BLaER1 treated with 17β-estradiol and CSF1 and Interleukin-3, amounts not matched to agents 10 nM and 100 nM (cell line): ENCODE results near the gene G0S2.

ENCODE experiments used
- H3K27ac ChIP-seq, 11 experiments: shearing (Covaris generic); formaldehyde crosslinking; 2 replicates each; pipeline ENCODE4 v1.8.1; 2022
- H3K27me3 ChIP-seq, 11 experiments: shearing (Covaris generic); formaldehyde crosslinking; 2 replicates each; pipeline ENCODE4 v1.8.1; 2022
- H3K36me3 ChIP-seq, 11 experiments: shearing (Covaris generic); formaldehyde crosslinking; 2 replicates each; pipeline ENCODE4 v1.8.1; 2022
- H3K4me1 ChIP-seq, 10 experiments: shearing (Covaris generic); formaldehyde crosslinking; 2 replicates each; pipeline ENCODE4 v1.8.1; 2022
- H3K4me2 ChIP-seq, 11 experiments: shearing (Covaris generic); formaldehyde crosslinking; 2 replicates each; pipeline ENCODE4 v1.8.1; 2022
- H3K4me3 ChIP-seq, 10 experiments: shearing (Covaris generic); formaldehyde crosslinking; 2 replicates each; pipeline ENCODE4 v1.8.1; 2022
- H3K9ac ChIP-seq, 11 experiments: shearing (Covaris generic); formaldehyde crosslinking; 2 replicates each; pipeline ENCODE4 v1.8.1; 2022
- H3K9me3 ChIP-seq, 11 experiments: shearing (Covaris generic); formaldehyde crosslinking; replicated peaks in 1 of 11; 2 replicates each; pipeline ENCODE4 v1.8.1; 2022
- H4K20me1 ChIP-seq, 11 experiments: shearing (Covaris generic); formaldehyde crosslinking; 2 replicates each; pipeline ENCODE4 v1.8.1; 2022
- Cebpa-rat ChIP-seq, 11 experiments: shearing (Covaris generic); IDR thresholded peaks; 2 replicates each; pipeline ENCODE4 v1.8.1; 2022

The G0S2 gene

GRCh38 chr1:209630383-209631225 lies 44.6 kb upstream of the G0S2 start:
- Histone ChIP-seq H3K4me2 (peak overlapping the region in 1 of 11 experiments; percentile 9; a peak in 1 of 22 replicates), H3K27me3 (no peaks in the 10 kb centered on the region), H3K9me3 (no peaks in the 10 kb centered on the region), H3K4me3 (no peak overlapping the region), H3K4me1 (peaks cover 18 to 72% (median 61%) of the 10 kb centered on the region in 10 experiments), H3K36me3 (peaks cover 0 to 58% (median 0%) of the 10 kb centered on the region in 11 experiments; a peak in 9 of 22 replicates), H4K20me1 (no peaks in the 10 kb centered on the region), H3K27ac (no peak overlapping the region), H3K9ac (no peak overlapping the region)
- no peak for TF ChIP-seq Cebpa-rat (IDR thresholded peaks at IDR 0.05)

GRCh38 chr1:209633335-209633997 lies 41.7 kb upstream of the G0S2 start:
- Histone ChIP-seq H3K27me3 (no peaks in the 10 kb centered on the region), H3K4me2 (peak overlapping the region in 7 of 11 experiments; percentile 35 to 57 (median 47); a peak in 11 of 22 replicates), H3K27ac (no peak overlapping the region; a peak in 1 of 22 replicates), H3K9ac (no peak overlapping the region), H3K4me1 (peaks cover 9 to 54% (median 35%) of the 10 kb centered on the region in 10 experiments; a peak in 17 of 20 replicates), H4K20me1 (no peaks in the 10 kb centered on the region), H3K36me3 (peaks cover 0 to 79% (median 0%) of the 10 kb centered on the region in 11 experiments; a peak in 10 of 22 replicates), H3K4me3 (no peak overlapping the region), H3K9me3 (no peaks in the 10 kb centered on the region)
- no peak for TF ChIP-seq Cebpa-rat (IDR thresholded peaks at IDR 0.05)

GRCh38 chr1:209634005-209634737 lies 41.0 kb upstream of the G0S2 start:
- TF ChIP-seq Cebpa-rat (IDR thresholded peaks at IDR 0.05) = no peak
- Histone ChIP-seq H3K36me3 (peaks cover 0 to 80% (median 0%) of the 10 kb centered on the region in 11 experiments; a peak in 10 of 22 replicates), H3K4me2 (peak overlapping the region in 7 of 11 experiments; percentile 35 to 57 (median 47); a peak in 13 of 22 replicates), H4K20me1 (no peaks in the 10 kb centered on the region), H3K9me3 (no peaks in the 10 kb centered on the region), H3K9ac (no peak overlapping the region), H3K4me1 (peaks cover 9 to 54% (median 28%) of the 10 kb centered on the region in 10 experiments; a peak in 17 of 20 replicates), H3K4me3 (no peak overlapping the region), H3K27me3 (no peaks in the 10 kb centered on the region), H3K27ac (peak overlapping the region in 2 of 11 experiments; percentile 17 to 23; a peak in 3 of 22 replicates)

GRCh38 chr1:209635850-209636249 lies 39.4 kb upstream of the G0S2 start:
- H3K9ac ChIP-seq = no peak overlapping the region
- peaks cover 9 to 54% (median 28%) of the 10 kb centered on the region in 10 experiments; a peak in 17 of 20 replicates for H3K4me1 ChIP-seq
- no peak overlapping the region for H3K27ac ChIP-seq
- H3K27me3 ChIP-seq = no peaks in the 10 kb centered on the region
- H3K9me3 ChIP-seq = no peaks in the 10 kb centered on the region
- H3K4me3 ChIP-seq = no peak overlapping the region
- H3K36me3 ChIP-seq = peaks cover 0 to 70% (median 0%) of the 10 kb centered on the region in 11 experiments; a peak in 10 of 22 replicates
- no peak for TF ChIP-seq Cebpa-rat (IDR thresholded peaks at IDR 0.05)
- H3K4me2 ChIP-seq = peak overlapping the region in 2 of 11 experiments; percentile 39 to 57; a peak in 3 of 22 replicates
- no peaks in the 10 kb centered on the region for H4K20me1 ChIP-seq

- peaks cover 25 to 53% (median 37%) of the 10 kb centered on the region in 10 experiments for H3K4me1 ChIP-seq
- H3K36me3 ChIP-seq = peaks cover 0 to 31% (median 0%) of the 10 kb centered on the region in 11 experiments; a peak in 10 of 22 replicates
- H3K4me2 ChIP-seq = peak overlapping the region in 2 of 11 experiments; percentile 43; a peak in 3 of 22 replicates
- no peaks in the 10 kb centered on the region for H3K27me3 ChIP-seq
- H3K27ac ChIP-seq = peak overlapping the region in 2 of 11 experiments; percentile 1 to 3; a peak in 1 of 22 replicates
- no peak for TF ChIP-seq Cebpa-rat (IDR thresholded peaks at IDR 0.05)
- H3K9me3 ChIP-seq = no peaks in the 10 kb centered on the region
- H3K4me3 ChIP-seq = no peak overlapping the region
- H3K9ac ChIP-seq = 0 out of 22 replicates have a peak overlapping the region, but pooled peaks of 1 of the 11 experiments have one; percentile 22
- H4K20me1 ChIP-seq = no peaks in the 10 kb centered on the region
These were observed 33.4 kb upstream of the G0S2 start for GRCh38 chr1:209641832-209642172.

- H3K36me3 ChIP-seq = peaks cover 0 to 20% (median 0%) of the 10 kb centered on the region in 11 experiments; a peak in 9 of 22 replicates
- H4K20me1 ChIP-seq = no peaks in the 10 kb centered on the region
- no peak overlapping the region for H3K27ac ChIP-seq
- no peak overlapping the region for H3K9ac ChIP-seq
- H3K4me1 ChIP-seq = peaks cover 33 to 64% (median 47%) of the 10 kb centered on the region in 10 experiments
- no peak overlapping the region for H3K4me3 ChIP-seq
- no peak for TF ChIP-seq Cebpa-rat (IDR thresholded peaks at IDR 0.05)
- no peaks in the 10 kb centered on the region for H3K9me3 ChIP-seq
- H3K4me2 ChIP-seq = peak overlapping the region in 4 of 11 experiments; percentile 45 to 99 (median 86); a peak in 6 of 22 replicates
- H3K27me3 ChIP-seq = no peaks in the 10 kb centered on the region
These were observed 32.4 kb upstream of the G0S2 start for GRCh38 chr1:209642816-209643215.

- Histone ChIP-seq H3K9ac (no peak overlapping the region), H3K4me3 (no peak overlapping the region), H3K27me3 (no peaks in the 10 kb centered on the region), H3K27ac (no peak overlapping the region), H3K36me3 (peaks cover 0 to 14% (median 0%) of the 10 kb centered on the region in 11 experiments; a peak in 5 of 22 replicates), H3K4me2 (peak overlapping the region in 7 of 11 experiments; percentile 6 to 99 (median 76); a peak in 11 of 22 replicates), H3K4me1 (peaks cover 39 to 70% (median 54%) of the 10 kb centered on the region in 10 experiments), H4K20me1 (no peaks in the 10 kb centered on the region), H3K9me3 (no peaks in the 10 kb centered on the region)
- TF ChIP-seq Cebpa-rat (IDR thresholded peaks at IDR 0.05) = no peak
These were observed 31.8 kb upstream of the G0S2 start for GRCh38 chr1:209643285-209644020.
